DOHH2 (cell line): ENCODE results near the gene DPP10.

Experiments used
- H3F3A ChIP-seq: fragments of 200-600 bp; sonication (generic), shearing (Covaris generic); 2 replicates; pipeline ENCODE4 v1.6.0; 2016; ENCODE audit warnings: antibody characterized with exemption, mild to moderate bottlenecking; ENCODE audit not compliant: control insufficient read depth, insufficient read depth
- H3K27ac ChIP-seq: fragments of 200-600 bp; sonication (generic); 2 replicates; pipeline ENCODE4 v1.5.1; 2014; ENCODE audit warnings: low read depth, mild to moderate bottlenecking, low read length, moderate library complexity
- H3K27me3 ChIP-seq: fragments of 200-600 bp; sonication (generic); 2 replicates; pipeline ENCODE4 v1.6.1; 2014; ENCODE audit warnings: mild to moderate bottlenecking, low read length, mixed read lengths; ENCODE audit not compliant: control insufficient read depth
- H3K36me3 ChIP-seq: fragments of 200-600 bp; sonication (generic); 2 replicates; pipeline ENCODE4 v1.6.1; 2014; ENCODE audit warnings: mild to moderate bottlenecking, low read length, moderate library complexity, mixed read lengths; ENCODE audit not compliant: control insufficient read depth
- H3K4me1 ChIP-seq: fragments of 200-600 bp; sonication (generic); 2 replicates; pipeline ENCODE4 v1.6.1; 2014; ENCODE audit warnings: mild to moderate bottlenecking, low read length, mixed read lengths; ENCODE audit not compliant: control insufficient read depth
- H3K4me2 ChIP-seq: fragments of 200-600 bp; sonication (generic); 2 replicates; pipeline ENCODE4 v1.6.0; 2014; ENCODE audit warnings: mild to moderate bottlenecking, low read length, moderate library complexity
- H3K4me3 ChIP-seq: fragments of 200-600 bp; sonication (generic); 2 replicates; pipeline ENCODE4 v1.5.1; 2014; ENCODE audit warnings: mild to moderate bottlenecking, low read length, mixed read lengths
- H3K79me2 ChIP-seq: fragments of 200-600 bp; sonication (generic); 2 replicates; pipeline ENCODE4 v1.6.1; 2014; ENCODE audit warnings: mild to moderate bottlenecking, low read length, mixed read lengths; ENCODE audit not compliant: control insufficient read depth
- H3K9me2 ChIP-seq: fragments of 200-600 bp; sonication (generic); replicated peaks from 2 replicates; pipeline ENCODE4 v1.6.1; 2014; ENCODE audit warnings: mild to moderate bottlenecking, low read length, mixed read lengths; ENCODE audit not compliant: control insufficient read depth
- H3K9me3 ChIP-seq: fragments of 200-600 bp; sonication (generic); 2 replicates; pipeline ENCODE4 v1.6.1; 2014; ENCODE audit warnings: antibody characterized with exemption, low read length, mixed read lengths; ENCODE audit not compliant: control insufficient read depth, insufficient read depth
- H4K20me1 ChIP-seq: fragments of 200-600 bp; sonication (generic); 2 replicates; pipeline ENCODE4 v1.6.0; 2014; ENCODE audit warnings: low read depth, mild to moderate bottlenecking, antibody characterized with exemption, low read length, moderate library complexity; ENCODE audit not compliant: control insufficient read depth, insufficient read depth
- CTCF ChIP-seq: fragments of 200-600 bp; sonication (generic); IDR thresholded peaks from one replicate; pipeline ENCODE4 v1.5.1; 2014; ENCODE audit warnings: antibody characterized with exemption, mild to moderate bottlenecking, low read depth, low read length; ENCODE audit not compliant: poor library complexity, severe bottlenecking
- EZH2phosphoT487 ChIP-seq: fragments of 200-600 bp; sonication (generic); IDR thresholded peaks from 2 replicates; pipeline ENCODE4 v1.6.1; 2017; ENCODE audit warnings: borderline replicate concordance, mild to moderate bottlenecking, antibody characterized with exemption, low read length, moderate library complexity, mixed read lengths

DPP10 gene

GRCh38 chr2:114442510-114442909, at the start of gene DPP10:
Gene DPP10, plus strand, starts transcription at chr2:114442641.
- Histone ChIP-seq H3K9me2 (no peaks in the 10 kb centered on the region), H3K4me3 (no peak within 1 kb of the TSS), H3F3A (no peaks in the 10 kb centered on the region), H3K79me2 (no peaks in the 10 kb centered on the region), H3K27me3 (no peaks in the 10 kb centered on the region), H4K20me1 (no peaks in the 10 kb centered on the region), H3K36me3 (no peaks in the 10 kb centered on the region), H3K4me2 (no peak within 1 kb of the TSS), H3K4me1 (no peaks in the 10 kb centered on the region), H3K27ac (no peak within 1 kb of the TSS), H3K9me3 (no peaks in the 10 kb centered on the region)
- TF ChIP-seq CTCF (no peak), EZH2phosphoT487 (no peak)

- no peaks in the 10 kb centered on the region for H3K79me2 ChIP-seq
- no peaks in the 10 kb centered on the region for H3K9me2 ChIP-seq
- no peak overlapping the region for H3K4me2 ChIP-seq
- no peaks in the 10 kb centered on the region for H3K36me3 ChIP-seq
- H3K27me3 ChIP-seq: no peaks in the 10 kb centered on the region
- H3K27ac ChIP-seq: no peak overlapping the region
- no peaks in the 10 kb centered on the region for H3F3A ChIP-seq
- TF ChIP-seq CTCF (no peak), EZH2phosphoT487 (no peak)
- no peaks in the 10 kb centered on the region for H4K20me1 ChIP-seq
- H3K4me1 ChIP-seq: no peaks in the 10 kb centered on the region
- H3K4me3 ChIP-seq: no peak overlapping the region
- no peaks in the 10 kb centered on the region for H3K9me3 ChIP-seq
Observed at GRCh38 chr2:114400890-114401289, 41.6 kb upstream of the DPP10 start.

- no peaks in the 10 kb centered on the region for H3K9me3 ChIP-seq
- no peak overlapping the region for H3K4me3 ChIP-seq
Observed at GRCh38 chr2:114405247-114406116, 37.0 kb upstream of the DPP10 start.

More at GRCh38 chr2:114405247-114406116, 37.0 kb upstream of the DPP10 start:
- no peaks in the 10 kb centered on the region for H4K20me1 ChIP-seq
- TF ChIP-seq EZH2phosphoT487: no peak
- no peak for TF ChIP-seq CTCF
- no peaks in the 10 kb centered on the region for H3K4me1 ChIP-seq
- H3K79me2 ChIP-seq: no peaks in the 10 kb centered on the region
- no peaks in the 10 kb centered on the region for H3K36me3 ChIP-seq
- no peak overlapping the region for H3K27ac ChIP-seq
- no peaks in the 10 kb centered on the region for H3K9me2 ChIP-seq
- H3F3A ChIP-seq: no peaks in the 10 kb centered on the region
- no peaks in the 10 kb centered on the region for H3K27me3 ChIP-seq
- H3K4me2 ChIP-seq: no peak overlapping the region
